Body of pancreas (tissue), 4 donors: ENCODE measurements around the gene IFITM1.

Experiments
- CTCF ChIP-seq, 7 experiments: fragments of 450-650 bp in 4 of 7; fragments of 200-600 bp in 3 of 7; sonication (generic) in 3 of 7; IDR thresholded peaks; one replicate each; pipeline ENCODE4 v1.5.1; 2016 to 2019; ENCODE audit warnings: antibody characterized with exemption in 7 of 7
- POLR2A ChIP-seq, 3 donors: fragments of 450-650 bp; IDR thresholded peaks; one replicate each; pipeline ENCODE4 v1.6.1; 2016; ENCODE audit warnings: antibody characterized with exemption in 3 of 3, mild to moderate bottlenecking in 2 of 3

GRCh38 chr11:297586-298405 is 16.0 kb upstream of the IFITM1 start:
- no peak for TF ChIP-seq CTCF (IDR thresholded peaks at IDR 0.05)
- TF ChIP-seq POLR2A (IDR thresholded peaks at IDR 0.05): peak in 1 of 3 donors; percentile 9
